Mammary epithelial cell (primary cell): Measurements from ENCODE around the gene PDE11A.

Experiments used
- EZH2 ChIP-seq: IDR thresholded peaks from 2 replicates; pipeline ENCODE4 v1.6.1; 2012; ENCODE audit warnings: low read length, inconsistent platforms, borderline replicate concordance
- TF ChIP-seq, protein P1 (sequence below), 2 donors: IDR thresholded peaks in 1 of 2; conservative IDR thresholded peaks in 1 of 2; 2 replicates each; pipeline ENCODE4 v1.5.1; 2011 to 2012; ENCODE audit warnings: inconsistent platforms in 2 of 2, low read length in 2 of 2, mild to moderate bottlenecking in 2 of 2, control low read depth in 1 of 2, low read depth in 1 of 2; ENCODE audit not compliant: insufficient read depth in 1 of 2; ENCODE audit errors: extremely low read depth in 1 of 2

DNA sequence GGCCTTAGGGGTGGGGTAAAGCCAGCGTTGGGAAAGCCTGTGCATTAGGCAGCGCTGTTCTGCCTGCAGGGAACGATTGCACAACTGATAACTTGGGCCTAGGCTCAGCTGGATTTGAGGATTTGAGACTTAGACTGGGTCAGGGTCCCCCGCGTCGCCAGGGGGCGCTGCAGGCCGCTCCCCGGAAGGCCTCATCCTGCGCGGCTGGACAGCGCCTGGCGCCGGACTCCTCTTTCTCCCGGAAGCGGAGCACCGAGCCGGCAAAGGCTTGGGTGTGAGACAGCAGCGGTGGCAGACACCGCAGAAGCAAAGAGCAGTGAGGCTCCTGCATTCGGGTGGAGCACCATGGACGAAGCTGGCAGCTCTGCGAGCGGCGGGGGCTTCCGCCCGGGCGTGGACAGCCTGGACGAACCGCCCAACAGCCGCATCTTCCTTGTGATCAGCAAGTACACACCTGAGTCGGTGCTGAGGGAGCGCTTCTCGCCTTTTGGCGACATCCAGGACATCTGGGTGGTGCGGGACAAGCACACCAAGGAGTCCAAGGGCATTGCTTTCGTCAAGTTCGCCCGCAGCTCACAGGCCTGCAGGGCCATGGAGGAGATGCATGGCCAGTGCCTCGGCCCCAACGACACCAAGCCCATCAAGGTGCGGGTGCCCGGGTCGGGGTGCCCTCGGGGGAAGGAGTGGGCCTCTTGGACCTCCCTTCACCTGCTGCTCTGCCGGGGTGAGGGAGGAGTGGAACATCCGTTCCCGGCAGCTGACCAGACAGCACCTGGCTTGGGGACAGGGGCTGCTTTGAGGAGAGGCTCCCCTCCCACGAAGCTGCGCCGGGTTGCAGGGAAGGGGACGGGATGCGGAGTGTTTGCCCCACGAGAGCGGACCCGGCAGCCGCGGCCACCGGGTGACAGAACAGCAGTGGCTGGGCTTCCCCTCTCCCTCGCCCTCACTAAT is 39.9 kb upstream of the PDE11A start, which contains the start of gene RBM45:
- TF ChIP-seq, protein P1, sequence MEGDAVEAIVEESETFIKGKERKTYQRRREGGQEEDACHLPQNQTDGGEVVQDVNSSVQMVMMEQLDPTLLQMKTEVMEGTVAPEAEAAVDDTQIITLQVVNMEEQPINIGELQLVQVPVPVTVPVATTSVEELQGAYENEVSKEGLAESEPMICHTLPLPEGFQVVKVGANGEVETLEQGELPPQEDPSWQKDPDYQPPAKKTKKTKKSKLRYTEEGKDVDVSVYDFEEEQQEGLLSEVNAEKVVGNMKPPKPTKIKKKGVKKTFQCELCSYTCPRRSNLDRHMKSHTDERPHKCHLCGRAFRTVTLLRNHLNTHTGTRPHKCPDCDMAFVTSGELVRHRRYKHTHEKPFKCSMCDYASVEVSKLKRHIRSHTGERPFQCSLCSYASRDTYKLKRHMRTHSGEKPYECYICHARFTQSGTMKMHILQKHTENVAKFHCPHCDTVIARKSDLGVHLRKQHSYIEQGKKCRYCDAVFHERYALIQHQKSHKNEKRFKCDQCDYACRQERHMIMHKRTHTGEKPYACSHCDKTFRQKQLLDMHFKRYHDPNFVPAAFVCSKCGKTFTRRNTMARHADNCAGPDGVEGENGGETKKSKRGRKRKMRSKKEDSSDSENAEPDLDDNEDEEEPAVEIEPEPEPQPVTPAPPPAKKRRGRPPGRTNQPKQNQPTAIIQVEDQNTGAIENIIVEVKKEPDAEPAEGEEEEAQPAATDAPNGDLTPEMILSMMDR (conservative IDR thresholded peaks at IDR 0.05 in 1 of 2, IDR thresholded peaks at IDR 0.05 in 1 of 2; ENCODE audit: extremely low read depth in 1 of 2, insufficient read depth in 1 of 2, low read depth in 1 of 2, low read length in 2 of 2), result peak; percentile 94 to 100
- no peak for TF ChIP-seq EZH2
